ENCODE data around the gene DTNA.

DNA sequence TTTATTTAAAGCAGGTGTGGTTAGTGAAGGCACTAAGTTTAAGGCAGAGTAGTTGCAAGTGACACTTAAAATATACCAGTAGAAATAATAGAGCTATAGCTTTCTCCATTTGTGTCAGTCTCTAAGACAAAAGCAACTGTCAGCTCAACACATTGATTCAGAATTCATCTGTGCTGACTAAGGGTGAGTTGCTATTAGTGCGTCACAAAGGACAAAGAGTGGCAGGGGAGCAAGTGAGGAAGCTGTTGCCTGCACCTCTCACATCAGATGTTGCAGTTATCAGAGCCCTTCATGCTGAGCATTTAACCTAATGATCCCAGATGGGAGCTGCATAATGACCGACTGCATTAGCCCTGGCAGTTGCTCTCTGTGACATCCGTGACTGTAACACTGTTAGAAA is 138.6 kb downstream of the DTNA start:
- TF ChIP-seq, protein P1, sequence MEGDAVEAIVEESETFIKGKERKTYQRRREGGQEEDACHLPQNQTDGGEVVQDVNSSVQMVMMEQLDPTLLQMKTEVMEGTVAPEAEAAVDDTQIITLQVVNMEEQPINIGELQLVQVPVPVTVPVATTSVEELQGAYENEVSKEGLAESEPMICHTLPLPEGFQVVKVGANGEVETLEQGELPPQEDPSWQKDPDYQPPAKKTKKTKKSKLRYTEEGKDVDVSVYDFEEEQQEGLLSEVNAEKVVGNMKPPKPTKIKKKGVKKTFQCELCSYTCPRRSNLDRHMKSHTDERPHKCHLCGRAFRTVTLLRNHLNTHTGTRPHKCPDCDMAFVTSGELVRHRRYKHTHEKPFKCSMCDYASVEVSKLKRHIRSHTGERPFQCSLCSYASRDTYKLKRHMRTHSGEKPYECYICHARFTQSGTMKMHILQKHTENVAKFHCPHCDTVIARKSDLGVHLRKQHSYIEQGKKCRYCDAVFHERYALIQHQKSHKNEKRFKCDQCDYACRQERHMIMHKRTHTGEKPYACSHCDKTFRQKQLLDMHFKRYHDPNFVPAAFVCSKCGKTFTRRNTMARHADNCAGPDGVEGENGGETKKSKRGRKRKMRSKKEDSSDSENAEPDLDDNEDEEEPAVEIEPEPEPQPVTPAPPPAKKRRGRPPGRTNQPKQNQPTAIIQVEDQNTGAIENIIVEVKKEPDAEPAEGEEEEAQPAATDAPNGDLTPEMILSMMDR (IDR thresholded peaks at IDR 0.05; ENCODE audit: low read depth, low read length, poor library complexity, severe bottlenecking), result no peak
- TF ChIP-seq EZH2phosphoT487 (IDR thresholded peaks at IDR 0.05; ENCODE audit: borderline replicate concordance, low read length), result no peak

Measured in DOHH2 (cell line).